ENCODE measurements around the gene SLC37A1. TPM values are rescaled to one million over a fixed set of nuclear protein-coding genes. Genes with fewer than 3 reads are reported as not detected.
"Not testable (repeated sequence)": the region's sequence is repeated elsewhere in the genome, so short reads cannot be mapped to it uniquely, and the experiment has no call there.

The SLC37A1 gene
- polyA plus RNA-seq, 1 experiment, result 0.88 TPM

DNA sequence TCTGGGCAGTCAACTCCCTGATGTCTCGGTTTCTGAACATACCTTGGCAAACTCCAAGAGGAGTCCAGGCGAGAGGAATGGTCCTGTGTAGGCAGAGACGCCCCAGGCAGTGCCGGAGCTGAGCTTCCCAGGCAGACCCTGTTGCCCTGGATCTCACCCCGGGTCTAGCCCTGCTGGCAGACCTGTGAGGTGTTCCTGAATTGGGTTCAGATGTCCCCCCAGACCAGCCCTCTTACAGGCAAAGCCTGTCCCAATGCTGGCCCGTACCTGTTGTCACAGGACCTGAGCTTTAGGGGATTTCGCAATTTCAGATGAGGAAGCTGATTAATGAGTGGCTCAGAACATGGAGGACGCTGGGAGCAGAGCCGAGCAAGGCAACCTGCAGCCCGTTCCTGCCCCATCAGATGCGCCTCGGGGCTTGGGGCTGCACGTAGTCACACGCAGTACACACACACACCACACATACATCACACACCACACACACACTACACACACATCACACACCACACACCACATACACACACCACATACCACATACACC lies 101.2 kb downstream of the SLC37A1 start:
- DNase-seq (ENCODE audit: low read depth), result no peak
- Histone ChIP-seq H3K36me3 (ENCODE audit: control insufficient read depth, insufficient read depth, low read length) (no peaks in the 10 kb centered on the region), H3K4me3 (ENCODE audit: low read depth, low read length) (no peak overlapping the region), H3K27me3 (ENCODE audit: control insufficient read depth, insufficient read depth, low read length) (no peaks in the 10 kb centered on the region; the same call in 1 of the 2 replicates)
- no peak for TF ChIP-seq CTCF (IDR thresholded peaks at IDR 0.05; ENCODE audit: insufficient read depth, low read depth, low read length)
- ChIA-PET CTCF (no interaction called here), POLR2A (no interaction called here)

DNA sequence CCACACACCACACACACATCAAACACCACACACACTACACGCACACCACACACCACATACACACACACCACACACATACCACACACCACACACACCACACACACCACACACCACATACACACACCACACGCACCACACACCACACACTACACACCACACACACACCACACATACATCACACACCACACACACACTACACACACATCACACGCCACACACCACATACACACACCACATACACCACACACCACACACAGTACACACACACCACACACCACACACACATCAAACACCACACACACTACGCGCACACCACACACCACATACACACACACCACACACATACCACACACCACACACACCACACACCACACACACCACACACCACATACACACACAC lies 101.7 kb downstream of the SLC37A1 start:
- CTCF ChIA-PET; H3K27me3 ChIP-seq (ENCODE audit: control insufficient read depth, insufficient read depth, low read length); H3K4me3 ChIP-seq (ENCODE audit: low read depth, low read length); POLR2A ChIA-PET; DNase-seq (ENCODE audit: low read depth); H3K36me3 ChIP-seq (ENCODE audit: control insufficient read depth, insufficient read depth, low read length): not testable (repeated sequence)

DNA sequence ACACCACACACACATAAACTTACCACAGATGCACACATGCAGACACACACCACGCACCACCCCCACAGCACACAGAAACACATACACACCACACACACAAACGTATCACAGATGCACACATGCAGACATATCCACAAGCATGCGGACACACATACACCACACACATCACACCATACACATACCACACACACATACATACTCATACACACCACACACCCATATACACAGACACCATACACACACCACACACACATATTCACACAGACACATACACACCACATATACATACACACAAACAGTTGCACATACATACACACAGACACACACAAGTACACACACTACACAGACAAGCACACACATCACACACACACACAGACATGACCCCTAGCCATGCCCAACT lies 102.3 kb downstream of the SLC37A1 start:
- POLR2A ChIA-PET, result no interaction called here
- DNase-seq (ENCODE audit: low read depth), result no peak
- H3K36me3 ChIP-seq (ENCODE audit: control insufficient read depth, insufficient read depth, low read length), result no peaks in the 10 kb centered on the region
- no peaks in the 10 kb centered on the region; the same call in 1 of the 2 replicates for H3K27me3 ChIP-seq (ENCODE audit: control insufficient read depth, insufficient read depth, low read length)
- no peak overlapping the region for H3K4me3 ChIP-seq (ENCODE audit: low read depth, low read length)
- no peak for TF ChIP-seq CTCF (IDR thresholded peaks at IDR 0.05; ENCODE audit: insufficient read depth, low read depth, low read length)
- CTCF ChIA-PET, result no interaction called here

DNA sequence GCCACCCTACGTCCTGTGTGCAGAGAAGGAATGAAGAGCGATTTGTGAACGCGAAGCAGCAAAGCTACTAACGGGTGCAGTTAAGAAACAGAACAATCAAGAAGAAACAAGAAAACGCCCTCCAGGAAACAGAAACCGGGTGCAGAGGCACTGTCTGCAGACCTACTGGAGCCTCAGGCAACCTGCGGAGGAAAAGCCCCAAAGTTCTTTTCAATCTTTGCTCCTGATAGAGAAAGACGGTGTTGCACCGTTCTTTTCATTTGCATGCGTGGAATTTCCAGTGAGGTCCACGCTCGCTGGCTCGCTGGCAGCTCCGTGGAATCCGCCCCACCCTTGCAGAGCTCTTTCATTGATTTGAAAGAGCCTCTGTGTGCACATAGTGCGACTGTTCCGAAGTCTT lies 102.8 kb downstream of the SLC37A1 start:
- DNase-seq (ENCODE audit: low read depth), result no peak
- no peaks in the 10 kb centered on the region for H3K36me3 ChIP-seq (ENCODE audit: control insufficient read depth, insufficient read depth, low read length)
- POLR2A ChIA-PET, result no interaction called here
- peaks cover 2% of the 10 kb centered on the region; the same call in 1 of the 2 replicates for H3K27me3 ChIP-seq (ENCODE audit: control insufficient read depth, insufficient read depth, low read length)
- H3K4me3 ChIP-seq (ENCODE audit: low read depth, low read length), result no peak overlapping the region
- CTCF ChIA-PET, result no interaction called here
- TF ChIP-seq CTCF (IDR thresholded peaks at IDR 0.05; ENCODE audit: insufficient read depth, low read depth, low read length), result no peak

- H3K36me3 ChIP-seq (ENCODE audit: control insufficient read depth, insufficient read depth, low read length), result no peaks in the 10 kb centered on the region
- no peak overlapping the region for H3K4me3 ChIP-seq (ENCODE audit: low read depth, low read length)
- TF ChIP-seq CTCF (IDR thresholded peaks at IDR 0.05; ENCODE audit: insufficient read depth, low read depth, low read length), result no peak
- CTCF ChIA-PET, result no interaction called here
- DNase-seq (ENCODE audit: low read depth), result no peak
- POLR2A ChIA-PET, result no interaction called here
- H3K27me3 ChIP-seq (ENCODE audit: control insufficient read depth, insufficient read depth, low read length), result peaks cover 2% of the 10 kb centered on the region; the same call in 1 of the 2 replicates
Measured at GRCh38 chr21:42616941-42617340, 103.3 kb downstream of the SLC37A1 start.

DNA sequence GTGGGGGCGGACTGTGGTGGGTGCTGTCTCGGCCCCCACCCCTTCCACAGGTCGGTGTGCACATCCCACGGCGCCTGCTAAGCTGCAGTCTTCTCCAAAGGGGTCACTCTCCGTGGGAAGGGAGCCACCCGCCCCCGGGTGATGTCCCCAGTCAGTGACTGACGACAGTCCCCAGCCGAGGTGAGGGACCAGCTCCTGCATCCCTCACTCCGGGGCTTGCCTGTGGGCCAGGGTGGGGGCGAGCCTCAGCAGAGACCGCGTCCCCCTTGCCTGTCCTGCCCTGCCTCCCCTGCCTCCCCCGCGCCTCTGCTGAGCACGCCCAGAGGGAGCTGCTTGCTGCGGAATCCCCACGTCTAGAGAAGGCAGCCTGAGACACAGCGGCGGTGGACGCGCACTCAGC lies 103.8 kb downstream of the SLC37A1 start:
- no peak overlapping the region for H3K4me3 ChIP-seq (ENCODE audit: low read depth, low read length)
- ChIA-PET POLR2A (no interaction called here), CTCF (no interaction called here)
- no peak for DNase-seq (ENCODE audit: low read depth)
- H3K27me3 ChIP-seq (ENCODE audit: control insufficient read depth, insufficient read depth, low read length), result peaks cover 2% of the 10 kb centered on the region; the same call in 1 of the 2 replicates
- TF ChIP-seq CTCF (IDR thresholded peaks at IDR 0.05; ENCODE audit: insufficient read depth, low read depth, low read length), result no peak
- no peaks in the 10 kb centered on the region for H3K36me3 ChIP-seq (ENCODE audit: control insufficient read depth, insufficient read depth, low read length)

Data from BJ (cell line).